Loucy (cell line): Measurements from ENCODE around the gene SLU7.

Experiments used
- H2AFZ ChIP-seq: fragments of 200-600 bp; sonication (generic); 2 replicates; pipeline ENCODE4 v1.6.0; 2016; ENCODE audit warnings: antibody characterized with exemption, mild to moderate bottlenecking, low read length, moderate library complexity
- H3F3A ChIP-seq: fragments of 200-600 bp; 2 replicates; pipeline ENCODE4 v1.6.0; 2016; ENCODE audit warnings: antibody characterized with exemption, low read depth, mild to moderate bottlenecking
- H3K27me3 ChIP-seq: fragments of 200-600 bp; sonication (generic); 2 replicates; pipeline ENCODE4 v1.6.1; 2014; ENCODE audit warnings: low read length, mild to moderate bottlenecking; ENCODE audit not compliant: insufficient read depth, poor library complexity, severe bottlenecking
- H3K36me3 ChIP-seq: fragments of 200-600 bp; sonication (generic); 2 replicates; pipeline ENCODE4 v1.6.1; 2016; ENCODE audit warnings: low read length; ENCODE audit not compliant: insufficient read depth
- H3K4me1 ChIP-seq: fragments of 200-600 bp; sonication (generic); 2 replicates; pipeline ENCODE4 v1.5.1; 2014; ENCODE audit warnings: low read length, mild to moderate bottlenecking; ENCODE audit not compliant: insufficient read depth, poor library complexity, severe bottlenecking
- H3K4me2 ChIP-seq: fragments of 200-600 bp; sonication (generic); 2 replicates; pipeline ENCODE4 v1.6.0; 2014; ENCODE audit warnings: antibody characterized with exemption, low read length, low read depth, mild to moderate bottlenecking; ENCODE audit not compliant: poor library complexity, severe bottlenecking
- H3K4me3 ChIP-seq: fragments of 200-600 bp; sonication (generic); 2 replicates; pipeline ENCODE4 v1.5.1; 2014; ENCODE audit warnings: low read length, mild to moderate bottlenecking, mixed read lengths; ENCODE audit not compliant: poor library complexity, severe bottlenecking
- H3K79me2 ChIP-seq: fragments of 200-600 bp; sonication (generic); 2 replicates; pipeline ENCODE4 v1.6.1; 2014; ENCODE audit warnings: low read length; ENCODE audit not compliant: insufficient read depth
- H3K9ac ChIP-seq: fragments of 200-600 bp; sonication (generic); 2 replicates; pipeline ENCODE4 v1.6.0; 2014; ENCODE audit warnings: mild to moderate bottlenecking, low read depth, low read length, moderate library complexity; ENCODE audit not compliant: poor library complexity, severe bottlenecking
- H3K9me2 ChIP-seq: fragments of 200-600 bp; sonication (generic); replicated peaks from 2 replicates; pipeline ENCODE4 v1.6.1; 2016; ENCODE audit warnings: low read depth, low read length, mixed read lengths
- H3K9me3 ChIP-seq: fragments of 200-600 bp; sonication (generic); 2 replicates; pipeline ENCODE4 v1.6.1; 2014; ENCODE audit warnings: mild to moderate bottlenecking, antibody characterized with exemption, low read length, low read depth; ENCODE audit not compliant: insufficient read depth
- H4K20me1 ChIP-seq: fragments of 200-600 bp; sonication (generic); 2 replicates; pipeline ENCODE4 v1.6.0; 2014; ENCODE audit warnings: antibody characterized with exemption, low read length, mild to moderate bottlenecking; ENCODE audit not compliant: insufficient read depth, poor library complexity, severe bottlenecking
- EZH2phosphoT487 ChIP-seq: fragments of 200-600 bp; IDR thresholded peaks from 2 replicates; pipeline ENCODE4 v1.6.1; 2018; ENCODE audit warnings: antibody characterized with exemption, mild to moderate bottlenecking, moderate library complexity, borderline replicate concordance
- TF ChIP-seq, protein P1 (sequence below): fragments of 200-600 bp; sonication (generic); conservative IDR thresholded peaks from 2 replicates; pipeline ENCODE4 v1.5.1; 2014; ENCODE audit warnings: mild to moderate bottlenecking, antibody characterized with exemption, low read length

SLU7 gene

DNA sequence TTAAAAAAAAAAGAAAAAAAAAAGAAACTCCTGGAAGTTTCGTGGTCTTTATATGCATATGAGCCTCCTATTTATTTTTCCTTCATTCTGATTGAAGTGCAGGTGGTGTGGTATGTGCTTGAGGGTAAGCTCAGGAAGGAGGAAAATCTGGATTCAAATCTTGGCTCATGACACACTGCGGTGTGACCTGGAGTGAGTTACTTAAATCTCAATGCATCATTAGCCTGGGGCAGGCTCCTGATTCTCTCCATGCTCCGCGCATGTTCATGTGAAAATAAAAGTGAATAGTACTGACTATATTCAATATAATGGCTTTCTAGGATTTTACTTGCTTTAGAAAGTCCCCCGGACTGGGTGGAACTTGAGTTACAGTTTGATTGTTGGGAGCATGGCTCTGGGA lies 38.4 kb upstream of the SLU7 start:
- Histone ChIP-seq H3K4me2 (no peak overlapping the region), H3K4me1 (peaks cover 14% of the 10 kb centered on the region), H2AFZ (no peak overlapping the region), H3K9me2 (no peaks in the 10 kb centered on the region), H3K27me3 (no peaks in the 10 kb centered on the region), H3F3A (no peaks in the 10 kb centered on the region), H4K20me1 (no peaks in the 10 kb centered on the region), H3K36me3 (no peaks in the 10 kb centered on the region), H3K4me3 (no peak overlapping the region), H3K9ac (no peak overlapping the region), H3K9me3 (no peaks in the 10 kb centered on the region), H3K79me2 (no peaks in the 10 kb centered on the region)
- TF ChIP-seq, protein P1, sequence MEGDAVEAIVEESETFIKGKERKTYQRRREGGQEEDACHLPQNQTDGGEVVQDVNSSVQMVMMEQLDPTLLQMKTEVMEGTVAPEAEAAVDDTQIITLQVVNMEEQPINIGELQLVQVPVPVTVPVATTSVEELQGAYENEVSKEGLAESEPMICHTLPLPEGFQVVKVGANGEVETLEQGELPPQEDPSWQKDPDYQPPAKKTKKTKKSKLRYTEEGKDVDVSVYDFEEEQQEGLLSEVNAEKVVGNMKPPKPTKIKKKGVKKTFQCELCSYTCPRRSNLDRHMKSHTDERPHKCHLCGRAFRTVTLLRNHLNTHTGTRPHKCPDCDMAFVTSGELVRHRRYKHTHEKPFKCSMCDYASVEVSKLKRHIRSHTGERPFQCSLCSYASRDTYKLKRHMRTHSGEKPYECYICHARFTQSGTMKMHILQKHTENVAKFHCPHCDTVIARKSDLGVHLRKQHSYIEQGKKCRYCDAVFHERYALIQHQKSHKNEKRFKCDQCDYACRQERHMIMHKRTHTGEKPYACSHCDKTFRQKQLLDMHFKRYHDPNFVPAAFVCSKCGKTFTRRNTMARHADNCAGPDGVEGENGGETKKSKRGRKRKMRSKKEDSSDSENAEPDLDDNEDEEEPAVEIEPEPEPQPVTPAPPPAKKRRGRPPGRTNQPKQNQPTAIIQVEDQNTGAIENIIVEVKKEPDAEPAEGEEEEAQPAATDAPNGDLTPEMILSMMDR = no peak
- TF ChIP-seq EZH2phosphoT487 = no peak

- Histone ChIP-seq H3K36me3 (no peaks in the 10 kb centered on the region), H3K79me2 (no peaks in the 10 kb centered on the region), H4K20me1 (no peaks in the 10 kb centered on the region), H3K4me1 (peaks cover 14% of the 10 kb centered on the region), H3F3A (no peaks in the 10 kb centered on the region), H3K4me2 (peak overlapping the region; percentile 27), H3K9ac (no peak overlapping the region), H3K27me3 (no peaks in the 10 kb centered on the region), H3K9me2 (no peaks in the 10 kb centered on the region), H3K4me3 (no peak overlapping the region), H2AFZ (no peak overlapping the region), H3K9me3 (no peaks in the 10 kb centered on the region)
- TF ChIP-seq, protein P1 = no peak
- no peak for TF ChIP-seq EZH2phosphoT487
These were observed 37.7 kb upstream of the SLU7 start for GRCh38 chr5:160456480-160457177.

- Histone ChIP-seq H4K20me1 (no peaks in the 10 kb centered on the region), H3K9me2 (no peaks in the 10 kb centered on the region), H3K79me2 (no peaks in the 10 kb centered on the region), H3K36me3 (no peaks in the 10 kb centered on the region), H3K27me3 (no peaks in the 10 kb centered on the region), H3K4me1 (peaks cover 14% of the 10 kb centered on the region), H3K4me3 (no peak overlapping the region), H3K4me2 (peak overlapping the region; percentile 27), H3K9me3 (no peaks in the 10 kb centered on the region), H2AFZ (no peak overlapping the region), H3F3A (no peaks in the 10 kb centered on the region), H3K9ac (no peak overlapping the region)
- no peak for TF ChIP-seq EZH2phosphoT487
These were observed 36.7 kb upstream of the SLU7 start for GRCh38 chr5:160455600-160455999.

DNA sequence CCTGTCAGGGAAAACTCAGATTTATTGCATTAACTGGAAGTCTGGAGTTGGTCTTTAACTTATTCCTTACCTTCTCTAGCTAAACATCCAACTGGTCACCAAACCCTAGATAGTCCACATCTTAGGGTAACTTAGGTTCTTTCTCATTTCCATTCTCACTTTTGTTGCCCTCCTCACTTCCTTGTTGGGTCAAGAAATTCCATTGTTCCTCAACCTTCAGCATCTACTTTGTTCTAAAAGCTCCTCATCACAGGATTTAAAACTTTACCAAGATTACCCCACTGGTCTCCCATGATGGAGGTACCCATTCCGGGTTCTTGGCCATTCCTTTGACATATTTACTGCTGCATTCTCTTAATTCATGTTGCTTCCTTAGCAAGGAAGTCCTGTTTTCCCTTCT lies 34.9 kb upstream of the SLU7 start:
- H4K20me1 ChIP-seq = no peaks in the 10 kb centered on the region
- no peaks in the 10 kb centered on the region for H3K9me2 ChIP-seq
- H3K4me3 ChIP-seq = no peak overlapping the region
- H2AFZ ChIP-seq = no peak overlapping the region
- H3K36me3 ChIP-seq = no peaks in the 10 kb centered on the region
- no peaks in the 10 kb centered on the region for H3K27me3 ChIP-seq
- peaks cover 14% of the 10 kb centered on the region for H3K4me1 ChIP-seq
- H3K9me3 ChIP-seq = no peaks in the 10 kb centered on the region
- H3K79me2 ChIP-seq = no peaks in the 10 kb centered on the region
- H3F3A ChIP-seq = no peaks in the 10 kb centered on the region
- no peak for TF ChIP-seq EZH2phosphoT487
- no peak overlapping the region for H3K9ac ChIP-seq
- H3K4me2 ChIP-seq = no peak overlapping the region
